ENCODE measurements around the gene ADO. TPM values are rescaled to one million over a fixed set of nuclear protein-coding genes. Genes with fewer than 3 reads are reported as not detected.

Gene ADO
- total and polyA plus RNA-seq, 2 of the 13 experiments (the other 11 are each of a cell fraction or from before 2014, with no cell fraction given) = 8.9 to 15.9 TPM

GRCh38 chr10:62810156-62810902, 5.8 kb downstream of the ADO start:
- Histone ChIP-seq H3K9me3 (ENCODE audit: low read length) (no peaks in the 10 kb centered on the region), H4K20me1 (ENCODE audit: insufficient read depth, low read length) (peaks cover 21% of the 10 kb centered on the region), H3K27ac (ENCODE audit: extremely low read length, insufficient read depth, low read length) (no peak overlapping the region), H3K4me1 (ENCODE audit: insufficient read depth, low read length) (peaks cover 31% of the 10 kb centered on the region), H2AFZ (ENCODE audit: low read length) (no peak overlapping the region), H3K9ac (ENCODE audit: insufficient read depth, low read depth, low read length) (no peak overlapping the region), H3K79me2 (ENCODE audit: insufficient read depth, low read length) (peaks cover 27% of the 10 kb centered on the region), H3K4me2 (ENCODE audit: low read depth, low read length) (no peak overlapping the region), H3K36me3 (replicated peaks in 1 of 2; ENCODE audit: control insufficient read depth in 1 of 2, insufficient read depth in 2 of 2, low read length in 2 of 2) (no peaks in the 10 kb centered on the region), H3K27me3 (ENCODE audit: control insufficient read depth in 1 of 2, insufficient read depth in 2 of 2, low read length in 2 of 2) (peaks cover 6 to 15% of the 10 kb centered on the region in 2 experiments; a peak in 4 of 5 replicates), H3K4me3 (replicated peaks in 1 of 3; ENCODE audit: insufficient read depth in 1 of 3, low read depth in 2 of 3, low read length in 3 of 3) (no peak overlapping the region)
- in situ Hi-C loops (cut with HindIII; ENCODE audit: extremely low pct_ligation_motif_present, low pct_unique_long_range_greater_than_20kb) = loop anchor here (25.0 kb wide), 1 partner anchor 548 kb away; the partner anchor contains the start of gene RTKN2
- ChIA-PET CTCF (ENCODE audit: low intra/inter-chr PET ratio, low total read pairs) (no interaction called here), POLR2A (no interaction called here)
- FAIRE-seq (no peak), DNase-seq (ENCODE audit: low spot score) (no peak), ATAC-seq (no peak)
- no peak for TF ChIP-seq MLLT10 (CRISPR knock-in tag; IDR thresholded peaks at IDR 0.05)
- TF ChIP-seq MXD4 (CRISPR knock-in tag; IDR thresholded peaks at IDR 0.05) = no peak
- no peak for TF ChIP-seq ZNF619 (CRISPR knock-in tag; IDR thresholded peaks at IDR 0.05)
- no peak for TF ChIP-seq ZBTB1 (CRISPR knock-in tag; IDR thresholded peaks at IDR 0.05; ENCODE audit: borderline replicate concordance)
- no peak for TF ChIP-seq TGIF2 (CRISPR knock-in tag; IDR thresholded peaks at IDR 0.05)
- TF ChIP-seq NBN (conservative IDR thresholded peaks at IDR 0.05) = no peak
- no peak for TF ChIP-seq ZFP36L1 (CRISPR knock-in tag; IDR thresholded peaks at IDR 0.05)
- no peak for TF ChIP-seq CREB3 (CRISPR knock-in tag; IDR thresholded peaks at IDR 0.05)
- no peak for TF ChIP-seq ATF7 (IDR thresholded peaks at IDR 0.05)
- TF ChIP-seq ATF7 (CRISPR knock-in tag; IDR thresholded peaks at IDR 0.05) = no peak
- TF ChIP-seq FOSL2 (CRISPR knock-in tag; IDR thresholded peaks at IDR 0.05) = no peak
- no peak for TF ChIP-seq PRPF4 (IDR thresholded peaks at IDR 0.05; ENCODE audit: low read depth, low read length, poor library complexity, severe bottlenecking)
- no peak for TF ChIP-seq ZFYVE20 (CRISPR knock-in tag; IDR thresholded peaks at IDR 0.05; ENCODE audit: borderline replicate concordance, low read depth)
- intact Hi-C loops (cut with micrococcal nuclease; ENCODE audit: unreplicated experiment) = no loop called here
- no TSS peak for BruUV-seq (replicated peaks)
- WGBS (ENCODE audit: low lambda C conversion rate) = 97% methylated on average over 8 of the region's 8 CpGs
